NCI-H1436 (cell line): Measurements from ENCODE around the gene GPS2.
A peak's percentile ranks its signal among the peaks of the same experiment; 100 is the strongest.

Source experiments
- DNase-seq: peaks from one replicate; lab custom pipeline; 2025; lab: John Stamatoyannopoulos, UW

GPS2 gene

DNA sequence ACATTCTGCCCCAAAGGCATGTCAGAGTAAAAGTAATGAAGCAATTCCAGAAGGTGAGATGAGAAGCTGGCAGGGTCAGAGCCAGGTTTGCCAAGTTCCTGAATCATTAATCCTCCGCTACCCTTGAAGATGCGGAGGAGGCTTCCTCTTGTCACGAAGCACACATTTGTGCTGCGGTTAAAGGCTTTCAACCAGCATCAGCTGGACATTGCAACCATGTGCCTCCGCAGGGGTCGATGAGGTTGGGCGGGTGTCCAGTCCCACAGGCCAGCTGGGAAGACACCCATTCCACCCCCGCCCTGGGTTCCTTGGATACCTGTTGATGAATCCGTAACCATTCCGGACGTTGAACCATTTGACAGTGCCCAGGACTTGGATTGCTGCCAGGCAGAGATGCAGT, 22.0 kb downstream of the GPS2 start:
- DNase-seq: no peak

DNA sequence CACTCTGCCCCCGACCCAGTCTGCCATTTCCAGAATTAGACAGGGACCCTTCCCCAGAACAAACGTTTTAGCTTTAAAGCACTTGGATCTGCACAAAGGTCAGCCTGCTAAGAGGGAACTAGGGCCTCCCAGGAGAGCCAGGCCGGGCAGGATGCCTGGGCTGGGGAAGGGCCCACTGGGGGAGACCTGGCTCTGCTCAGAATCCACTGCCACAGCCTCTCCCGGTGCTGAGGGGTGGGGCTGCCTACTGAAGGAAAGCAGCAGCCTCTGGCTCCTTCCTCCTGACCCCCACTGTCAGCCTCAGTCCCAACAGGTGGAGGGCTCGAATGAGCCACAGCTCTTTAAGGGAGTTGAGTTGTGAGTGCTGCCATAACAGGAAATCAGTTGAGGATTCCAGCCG, 22.4 kb downstream of the GPS2 start:
- no peak for DNase-seq

DNA sequence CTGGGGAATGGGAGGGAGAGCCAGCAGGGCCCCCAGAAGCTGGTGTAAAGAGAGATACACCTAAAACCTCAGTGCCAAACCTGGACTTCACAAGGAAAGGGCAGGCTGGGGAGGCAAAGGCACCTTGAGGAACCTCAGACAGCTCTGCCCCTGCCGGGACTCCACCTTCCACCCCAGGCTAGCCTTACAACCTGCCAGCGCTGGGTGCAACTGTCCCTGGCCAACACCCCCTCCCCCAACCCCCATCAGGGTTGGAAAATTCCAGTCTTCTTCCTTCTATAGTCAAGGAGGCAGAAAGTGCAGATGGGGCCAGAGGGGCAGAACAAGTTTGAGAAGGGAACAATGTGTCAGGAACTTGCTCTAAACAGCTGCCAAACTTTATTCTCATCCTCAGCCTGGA, 23.0 kb downstream of the GPS2 start:
- no peak for DNase-seq

DNA sequence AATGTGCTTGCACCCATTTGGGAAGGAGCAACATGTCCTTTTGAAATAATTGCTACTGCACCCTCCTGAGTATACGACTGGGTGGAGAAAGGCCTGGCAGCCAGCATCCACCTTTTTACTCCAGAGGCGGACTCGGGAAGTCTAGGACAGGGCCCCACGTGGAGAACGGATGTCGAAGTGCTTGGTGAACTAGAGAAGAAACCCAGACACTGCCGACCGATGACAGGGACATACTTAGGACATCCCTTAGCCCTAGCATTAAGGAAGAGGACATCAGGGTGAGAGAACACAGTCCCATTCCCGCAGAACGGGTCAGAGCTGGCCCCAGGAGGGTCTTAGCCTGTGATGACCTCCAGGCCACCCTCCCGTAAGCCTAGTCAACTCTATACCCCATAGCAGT, 24.5 kb downstream of the GPS2 start:
- no peak for DNase-seq

DNA sequence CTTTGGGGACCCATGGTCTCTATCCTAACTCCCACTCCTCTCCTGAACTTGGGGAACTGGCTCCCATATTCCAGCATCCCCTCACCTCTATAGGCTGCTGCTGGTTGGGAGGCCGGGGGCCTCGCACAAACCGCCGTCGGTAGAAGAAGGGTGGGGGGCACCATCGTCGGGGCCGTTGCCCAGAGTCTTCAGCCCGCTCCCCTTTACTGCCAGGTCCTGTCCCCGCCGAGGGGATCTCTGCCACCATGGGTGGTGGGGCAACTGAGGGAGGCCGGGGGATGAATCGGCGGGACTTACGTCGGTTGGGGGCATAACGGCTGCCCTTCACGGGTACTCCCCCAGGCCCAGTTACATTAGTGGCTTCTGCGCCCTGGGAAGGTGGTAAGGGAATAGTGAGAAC, 25.0 kb downstream of the GPS2 start:
- no peak for DNase-seq

DNA sequence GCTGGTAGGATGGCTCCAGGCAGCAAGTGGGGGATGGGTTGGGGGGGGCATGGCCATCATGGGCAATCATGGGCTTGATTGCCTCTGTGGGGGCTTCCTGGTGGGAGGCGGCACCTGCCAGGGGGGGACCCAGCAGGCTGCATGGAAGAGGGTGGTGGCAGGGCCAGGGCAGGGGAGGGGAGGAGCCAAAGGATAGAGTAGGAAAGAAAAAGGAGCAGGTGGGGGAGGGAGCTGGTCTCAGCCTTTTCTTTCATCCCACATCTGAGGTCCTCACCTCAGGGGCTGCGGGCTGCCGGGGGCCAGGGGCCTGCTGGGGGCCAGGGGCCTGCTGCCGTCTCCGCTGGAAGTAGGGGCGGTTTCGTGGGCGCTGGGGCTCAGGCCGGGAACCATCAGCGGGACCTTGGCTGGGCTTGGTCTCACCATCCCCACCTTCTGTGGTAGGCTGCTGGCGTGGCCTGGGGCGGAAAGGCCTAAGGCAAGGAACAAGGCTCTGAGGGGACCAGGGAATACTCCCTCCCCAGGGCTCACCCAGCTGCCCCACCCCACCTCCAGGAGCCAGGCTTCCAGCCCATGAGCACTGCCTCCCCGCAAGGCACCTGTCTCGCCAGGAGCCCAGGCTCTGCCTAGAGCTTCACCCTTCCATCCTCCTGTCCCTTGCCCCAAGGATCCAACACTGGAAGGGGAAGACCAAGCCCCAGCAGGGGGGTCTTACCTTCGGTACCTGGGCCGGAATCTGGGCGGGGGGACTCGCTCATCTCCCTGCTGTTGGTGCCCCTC, 25.7 kb downstream of the GPS2 start:
- no peak for DNase-seq

DNA sequence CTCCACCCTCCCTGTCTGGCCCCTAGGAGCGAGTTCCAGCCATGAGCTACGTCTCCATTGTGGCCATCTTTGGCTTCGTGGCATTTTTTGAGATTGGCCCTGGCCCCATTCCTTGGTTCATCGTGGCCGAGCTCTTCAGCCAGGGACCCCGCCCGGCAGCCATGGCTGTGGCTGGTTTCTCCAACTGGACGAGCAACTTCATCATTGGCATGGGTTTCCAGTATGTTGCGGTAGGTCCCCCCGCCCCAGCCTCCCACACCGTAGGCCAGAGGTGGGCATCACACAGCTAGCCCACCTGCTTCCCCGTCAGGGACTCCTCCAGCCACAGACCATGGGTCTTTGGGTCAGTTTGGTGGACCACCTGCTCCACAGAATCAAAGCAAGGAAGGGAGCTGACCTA, 29.5 kb downstream of the GPS2 start:
- DNase-seq: no peak

DNA sequence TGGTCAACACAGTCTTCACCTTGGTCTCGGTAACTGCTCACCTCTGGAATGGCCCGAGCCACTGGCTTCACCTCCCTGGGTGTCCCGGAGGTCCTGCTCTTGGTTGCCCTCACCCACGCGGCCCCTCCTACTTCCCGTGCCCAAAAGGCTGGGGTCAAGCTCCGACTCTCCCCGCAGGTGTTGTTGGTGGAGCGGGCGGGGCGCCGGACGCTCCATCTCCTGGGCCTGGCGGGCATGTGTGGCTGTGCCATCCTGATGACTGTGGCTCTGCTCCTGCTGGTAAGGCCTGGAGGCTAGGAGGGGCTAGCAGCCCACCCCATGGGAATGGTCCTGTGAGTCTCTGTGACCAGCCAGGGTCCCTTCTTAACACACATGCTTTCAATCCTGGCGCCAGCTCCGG, 30.2 kb downstream of the GPS2 start:
- DNase-seq: no peak

- DNase-seq: no peak
Measured at GRCh38 chr17:7283471-7284216, 31.5 kb downstream of the GPS2 start.

GRCh38 chr17:7282752-7283321, 32.3 kb downstream of the GPS2 start:
- DNase-seq: no peak

GRCh38 chr17:7281953-7282751, 33.0 kb downstream of the GPS2 start:
- DNase-seq: no peak

- DNase-seq: peak; percentile 70
Measured at GRCh38 chr17:7281074-7281952, 33.8 kb downstream of the GPS2 start, which contains the start of gene SLC2A4. SLC2A4 (plus strand) TSS chr17:7281718; CDS start chr17:7281935, 217 bp downstream.

DNA sequence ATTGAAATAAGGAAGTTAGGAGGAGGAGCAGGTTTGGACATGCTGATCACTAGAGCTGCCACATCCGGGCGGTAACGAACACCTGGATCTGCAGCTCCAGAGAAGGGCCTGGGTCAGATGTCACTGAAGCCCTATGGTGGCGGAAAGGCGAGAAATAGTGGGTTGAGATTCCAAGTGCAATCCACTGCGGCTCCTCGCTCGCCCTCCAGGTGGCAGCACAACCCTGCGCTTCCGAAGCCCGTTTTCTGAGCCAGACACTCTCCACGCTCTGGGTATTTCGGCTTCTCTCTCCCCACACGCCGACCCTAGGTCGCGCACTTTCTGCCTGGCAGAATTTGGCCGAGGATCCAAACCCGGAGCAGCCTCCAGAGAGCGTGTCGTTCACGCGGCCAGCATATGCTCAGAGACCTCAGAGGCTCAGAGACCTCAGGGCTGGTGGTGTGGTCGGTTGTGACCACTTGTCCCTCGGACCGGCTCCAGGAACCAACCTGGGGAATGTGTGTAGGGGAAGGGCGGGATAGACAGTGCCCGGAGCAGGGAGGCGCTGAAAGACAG, 34.6 kb downstream of the GPS2 start:
- DNase-seq: peak; percentile 53

DNA sequence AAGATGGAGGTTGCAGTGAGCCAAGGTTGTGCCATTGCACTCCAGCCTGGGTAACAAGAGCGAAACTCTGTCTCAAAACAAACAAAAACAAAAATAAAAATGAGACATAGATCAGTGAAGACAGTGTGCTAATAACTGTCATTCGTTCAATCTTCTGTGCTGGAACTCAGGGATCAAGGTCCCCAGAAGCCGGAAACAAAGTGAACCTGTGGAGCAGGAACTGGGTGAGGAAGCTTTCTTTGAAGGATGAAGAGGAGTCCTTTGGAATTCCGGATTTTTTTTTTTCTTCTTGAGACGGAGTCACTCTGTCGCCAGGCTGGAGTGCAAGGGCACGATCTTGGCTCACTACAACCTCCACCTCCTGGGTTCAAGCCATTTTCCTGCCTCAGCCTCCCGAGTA, 35.7 kb downstream of the GPS2 start:
- no peak for DNase-seq

GRCh38 chr17:7266784-7267183, 48.4 kb downstream of the GPS2 start:
- DNase-seq: no peak

DNA sequence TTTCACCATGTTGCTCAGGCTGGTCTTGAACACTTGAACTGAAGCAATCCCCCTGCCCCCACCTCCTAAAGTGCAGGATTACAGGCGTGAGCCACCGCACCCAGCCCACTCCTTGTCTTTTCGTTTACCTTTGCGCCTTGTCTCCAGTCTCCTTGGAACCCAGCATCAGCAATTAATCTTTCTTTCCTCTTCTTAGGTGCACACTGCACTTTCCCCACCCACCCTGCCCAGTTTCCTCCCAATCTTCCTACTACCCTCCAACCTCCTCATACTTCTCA, 51.4 kb downstream of the GPS2 start:
- DNase-seq: no peak

GRCh38 chr17:7262935-7263800, 52.0 kb downstream of the GPS2 start:
- no peak for DNase-seq
